Measurements from ENCODE around the gene RASAL2.

DNA sequence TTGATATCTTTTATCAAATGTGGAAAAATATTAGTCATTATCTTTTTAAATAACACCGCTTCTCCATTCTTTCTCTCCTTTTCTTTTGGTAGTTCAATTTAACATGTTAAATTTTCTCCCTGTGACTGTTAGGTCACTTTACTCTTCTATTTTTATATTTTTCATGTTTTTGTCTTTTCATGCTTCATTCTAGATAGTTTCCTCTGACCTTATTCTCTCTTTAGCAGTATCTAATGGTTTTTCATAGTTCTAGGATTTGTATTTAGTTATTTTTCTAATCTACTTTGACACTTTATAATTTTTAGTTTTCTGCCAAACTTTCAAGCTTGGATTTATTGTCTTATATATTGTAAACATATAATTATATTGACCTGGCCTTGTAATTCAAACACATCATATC lies 116.0 kb downstream of the RASAL2 start:
- TF ChIP-seq POLR2A (IDR thresholded peaks at IDR 0.05) = no peak
- TF ChIP-seq, protein P1, sequence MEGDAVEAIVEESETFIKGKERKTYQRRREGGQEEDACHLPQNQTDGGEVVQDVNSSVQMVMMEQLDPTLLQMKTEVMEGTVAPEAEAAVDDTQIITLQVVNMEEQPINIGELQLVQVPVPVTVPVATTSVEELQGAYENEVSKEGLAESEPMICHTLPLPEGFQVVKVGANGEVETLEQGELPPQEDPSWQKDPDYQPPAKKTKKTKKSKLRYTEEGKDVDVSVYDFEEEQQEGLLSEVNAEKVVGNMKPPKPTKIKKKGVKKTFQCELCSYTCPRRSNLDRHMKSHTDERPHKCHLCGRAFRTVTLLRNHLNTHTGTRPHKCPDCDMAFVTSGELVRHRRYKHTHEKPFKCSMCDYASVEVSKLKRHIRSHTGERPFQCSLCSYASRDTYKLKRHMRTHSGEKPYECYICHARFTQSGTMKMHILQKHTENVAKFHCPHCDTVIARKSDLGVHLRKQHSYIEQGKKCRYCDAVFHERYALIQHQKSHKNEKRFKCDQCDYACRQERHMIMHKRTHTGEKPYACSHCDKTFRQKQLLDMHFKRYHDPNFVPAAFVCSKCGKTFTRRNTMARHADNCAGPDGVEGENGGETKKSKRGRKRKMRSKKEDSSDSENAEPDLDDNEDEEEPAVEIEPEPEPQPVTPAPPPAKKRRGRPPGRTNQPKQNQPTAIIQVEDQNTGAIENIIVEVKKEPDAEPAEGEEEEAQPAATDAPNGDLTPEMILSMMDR (IDR thresholded peaks at IDR 0.05 in 8 of 11, conservative IDR thresholded peaks at IDR 0.05 in 3 of 11) = no peak

All from spleen (tissue), 7 donors.